Right cardiac atrium (tissue), 5 donors: ENCODE data around the gene PSG3. TPM values are rescaled to one million over a fixed set of nuclear protein-coding genes. Genes with fewer than 3 reads are reported as not detected.
"Not testable (repeated sequence)": the region's sequence is repeated elsewhere in the genome, so short reads cannot be mapped to it uniquely, and the experiment has no call there.

Experiments
- ATAC-seq, 2 donors: fragments of 200-7000 bp; cut with Tn5 transposase; one replicate each; pipeline versions ENCODE4 v1.8.0 to v1.9.1; 2020; ENCODE audit warnings: moderate library complexity in 2 of 2, mild to moderate bottlenecking in 1 of 2
- DNase-seq, 3 donors: peaks; one replicate each; pipeline ENCODE4 v3.0.0-alpha.2; 2020
- H3K27ac ChIP-seq: one replicate; pipeline ENCODE4 v1.5.1; 2013; ENCODE audit warnings: mild to moderate bottlenecking, low read length, control low read depth, moderate library complexity
- H3K27me3 ChIP-seq: one replicate; pipeline ENCODE4 v1.6.1; 2013; ENCODE audit not compliant: control insufficient read depth, insufficient read depth
- H3K4me1 ChIP-seq: one replicate; pipeline ENCODE4 v1.6.1; 2013; ENCODE audit warnings: low read length; ENCODE audit not compliant: control insufficient read depth, insufficient read depth
- H3K4me3 ChIP-seq: one replicate; pipeline ENCODE4 v1.5.1; 2013; ENCODE audit warnings: low read length, control low read depth
- H3K9me3 ChIP-seq: one replicate; pipeline ENCODE4 v1.6.1; 2013; ENCODE audit warnings: low read length; ENCODE audit not compliant: control insufficient read depth
- WGBS: extraction: QIAGEN DNeasy Blood & Tissue Kit; methylation state at CpG from one replicate; pipeline ENCODE4 v1.1.7; 2013; 5-methylcytosine and 5-hydroxymethylcytosine counted together
- intact Hi-C, 4 donors: fragments of 100-400 bp; cut with DNase I; formaldehyde crosslinking; loops; one replicate each; pipeline versions ENCODE4 v1.11.0 to v1.14.0; 2022 to 2023
- long read RNA-seq, 4 donors: library from polyadenylated mRNA; unstranded; transcript quantifications; one replicate each; pipeline ENCODE4 v2.0.0, GENCODE V29; 2020 to 2021
- polyA plus RNA-seq: library from polyadenylated mRNA; stranded (reverse); fragments of 200-250 nt; gene quantifications from one replicate; pipeline ENCODE4 v1.2.3, GENCODE V29; 2013
- total RNA-seq, 4 donors: library from RNA; stranded (reverse); fragmentation: NEBNext Ultra II Directional; extraction: Animal tissue kit (Norgen Biotek cat#: 25700); gene quantifications; one replicate each; pipeline ENCODE4 v1.2.1, GENCODE V29; 2021
- donor health status: healthy with polysubstance abuse.
- donor health status: DM: no; HTN: yes; CAD: no.
- donor health status: DM: no; HTN: no; CAD: no.
- donor health status: DM: no; HTN: yes; CAD: no; lungs with severe emphysema.
- donor health status: DM: yes; HTN: yes; CAD: no.

The PSG3 gene
- total RNA-seq (not detected), polyA plus RNA-seq (not detected)
- long read RNA-seq, donor 1, result 0 reads
- long read RNA-seq, donor 2, result 0 reads
- long read RNA-seq, donor 3, result 0 reads
- long read RNA-seq, donor 4, result 0 reads

- DNase-seq, H3K9me3 ChIP-seq, intact Hi-C loops, H3K4me3 ChIP-seq, H3K4me1 ChIP-seq, H3K27me3 ChIP-seq, ATAC-seq, H3K27ac ChIP-seq: not testable (repeated sequence)
- 61% methylated on average over 4 of the region's 4 CpGs for WGBS
Observed at GRCh38 chr19:42740381-42740780, at the start of gene PSG3. TSS of gene PSG3 (minus strand) at chr19:42740481. CDS start at chr19:42740384, 97 bp downstream.

DNA sequence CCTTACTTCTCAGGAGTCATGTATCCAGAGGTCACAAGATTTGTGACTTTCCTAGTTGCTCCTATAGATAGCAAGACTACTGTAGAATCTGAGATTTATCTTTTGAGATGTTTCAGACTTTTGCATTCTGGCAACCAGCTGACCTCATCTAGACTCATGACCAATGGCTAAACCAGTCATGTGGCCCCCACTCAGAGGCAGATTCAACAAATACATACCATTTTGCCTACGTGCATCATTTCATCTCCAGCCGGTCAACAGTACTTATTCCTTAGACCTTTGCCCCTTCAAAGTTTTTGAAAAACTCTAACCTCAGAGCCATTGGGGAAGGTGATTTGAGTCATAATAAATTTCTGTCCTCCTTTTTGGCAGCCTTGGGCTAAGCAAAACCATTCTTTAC, 48.5 kb upstream of the PSG3 start:
- intact Hi-C loops, H3K27ac ChIP-seq, DNase-seq, H3K9me3 ChIP-seq, H3K27me3 ChIP-seq, H3K4me3 ChIP-seq, H3K4me1 ChIP-seq, ATAC-seq: not testable (repeated sequence)
- WGBS, result 85% methylated on average over 2 of the region's 2 CpGs

DNA sequence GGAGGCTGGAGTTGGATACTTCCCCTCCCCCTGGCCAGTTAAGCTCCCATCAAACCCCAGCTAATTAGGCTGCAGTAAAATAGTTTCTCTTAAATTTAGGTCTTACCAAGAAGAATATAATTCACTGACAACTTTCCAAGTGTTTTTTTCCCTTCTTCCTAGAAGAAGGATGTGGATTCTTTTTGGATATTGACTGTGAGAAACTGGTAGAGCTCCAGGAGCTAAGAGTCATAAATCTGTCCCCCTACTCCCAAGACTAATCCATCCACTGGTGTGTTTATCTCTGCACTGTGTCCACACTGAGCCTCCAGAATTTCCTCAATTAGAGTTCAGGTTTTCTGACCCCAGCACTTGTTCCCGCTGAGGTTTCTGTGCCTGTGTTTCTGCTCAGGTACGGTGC, 47.5 kb upstream of the PSG3 start:
- DNase-seq, H3K9me3 ChIP-seq, H3K4me3 ChIP-seq, H3K27me3 ChIP-seq, H3K4me1 ChIP-seq, H3K27ac ChIP-seq, ATAC-seq, intact Hi-C loops: not testable (repeated sequence)
- WGBS, result 83% methylated on average over 2 of the region's 2 CpGs

DNA sequence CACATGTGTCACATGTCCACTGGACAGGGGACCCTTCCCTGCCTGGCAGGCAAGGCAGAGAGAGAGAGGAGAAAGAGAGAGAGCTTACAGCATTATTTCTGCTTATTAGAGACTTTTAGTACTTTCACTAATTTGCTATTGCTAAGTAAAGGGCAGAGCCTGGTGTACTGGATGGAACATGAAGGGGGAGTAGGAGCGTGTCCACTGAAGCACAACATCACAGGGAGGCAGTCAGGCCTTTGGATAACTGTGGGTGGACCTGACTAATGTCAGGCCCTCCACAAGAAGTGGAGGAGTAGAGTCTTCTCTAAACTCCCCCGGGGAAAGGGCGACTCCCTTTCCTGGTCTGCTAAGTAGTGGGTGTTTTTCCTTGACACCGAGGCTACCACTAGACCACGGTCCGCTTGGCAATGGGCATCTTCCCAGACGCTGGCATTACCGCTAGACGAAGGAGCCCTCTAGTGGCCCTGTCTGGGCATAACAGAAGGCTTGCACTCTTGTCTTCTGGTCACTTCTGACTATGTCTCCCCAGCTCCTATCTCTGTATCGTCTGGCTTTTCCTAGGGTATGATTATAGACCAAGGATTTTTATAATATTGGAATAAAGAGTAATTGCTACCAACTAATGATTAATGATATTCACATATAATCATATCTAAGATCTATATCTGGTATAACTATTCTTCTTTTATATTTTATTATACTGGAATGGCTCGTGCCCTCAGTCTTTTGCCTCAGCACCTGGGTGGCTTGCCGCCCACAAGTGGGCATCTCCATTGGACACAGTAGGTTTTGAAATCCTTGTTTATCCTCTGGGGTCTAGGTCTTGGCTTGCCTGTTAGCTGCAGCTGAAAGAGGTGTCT, 36.7 kb upstream of the PSG3 start:
- H3K27me3 ChIP-seq, H3K27ac ChIP-seq, H3K4me1 ChIP-seq, ATAC-seq, intact Hi-C loops, H3K4me3 ChIP-seq, H3K9me3 ChIP-seq: not testable (repeated sequence)
- 32% methylated on average over 12 of the region's 12 CpGs for WGBS
- DNase-seq, result peak; percentile 51 to 80 (median 62)

GRCh38 chr19:42774510-42775158, 34.4 kb upstream of the PSG3 start:
- intact Hi-C loops, H3K4me3 ChIP-seq, H3K27me3 ChIP-seq, H3K9me3 ChIP-seq, H3K4me1 ChIP-seq, ATAC-seq, H3K27ac ChIP-seq: not testable (repeated sequence)
- WGBS, result 59% methylated on average over 21 of the region's 21 CpGs
- peak in 1 of 3 donors; percentile 34 for DNase-seq

GRCh38 chr19:42767319-42767718, 27.0 kb upstream of the PSG3 start:
- H3K9me3 ChIP-seq, H3K4me3 ChIP-seq, DNase-seq, H3K27me3 ChIP-seq, intact Hi-C loops, ATAC-seq, H3K27ac ChIP-seq, H3K4me1 ChIP-seq: not testable (repeated sequence)
- WGBS, result 70% methylated on average over 8 of the region's 8 CpGs

- H3K4me3 ChIP-seq, H3K27me3 ChIP-seq, H3K9me3 ChIP-seq, ATAC-seq, H3K27ac ChIP-seq, intact Hi-C loops, H3K4me1 ChIP-seq: not testable (repeated sequence)
- WGBS, result 92% methylated on average over 12 of the region's 12 CpGs
- peak in 1 of 3 donors; percentile 30 for DNase-seq
Observed at GRCh38 chr19:42766871-42767270, 26.6 kb upstream of the PSG3 start.

- Histone ChIP-seq H3K27ac (no peak overlapping the region), H3K9me3 (no peaks in the 10 kb centered on the region), H3K4me3 (no peak overlapping the region), H3K4me1 (no peaks in the 10 kb centered on the region), H3K27me3 (no peaks in the 10 kb centered on the region)
- intact Hi-C loops, result no loop called here
- DNase-seq (no peak), ATAC-seq (no peak)
- 75% methylated on average over 3 of the region's 3 CpGs for WGBS
Observed at GRCh38 chr19:42764836-42765235, 24.6 kb upstream of the PSG3 start.

GRCh38 chr19:42762789-42763188, 22.5 kb upstream of the PSG3 start:
- H3K27ac ChIP-seq, result no peak overlapping the region
- no peaks in the 10 kb centered on the region for H3K4me1 ChIP-seq
- 91% methylated on average over 2 of the region's 2 CpGs for WGBS
- no peaks in the 10 kb centered on the region for H3K9me3 ChIP-seq
- ATAC-seq (no peak), DNase-seq (no peak)
- H3K27me3 ChIP-seq, result no peaks in the 10 kb centered on the region
- H3K4me3 ChIP-seq, result no peak overlapping the region
- intact Hi-C loops, result no loop called here

DNA sequence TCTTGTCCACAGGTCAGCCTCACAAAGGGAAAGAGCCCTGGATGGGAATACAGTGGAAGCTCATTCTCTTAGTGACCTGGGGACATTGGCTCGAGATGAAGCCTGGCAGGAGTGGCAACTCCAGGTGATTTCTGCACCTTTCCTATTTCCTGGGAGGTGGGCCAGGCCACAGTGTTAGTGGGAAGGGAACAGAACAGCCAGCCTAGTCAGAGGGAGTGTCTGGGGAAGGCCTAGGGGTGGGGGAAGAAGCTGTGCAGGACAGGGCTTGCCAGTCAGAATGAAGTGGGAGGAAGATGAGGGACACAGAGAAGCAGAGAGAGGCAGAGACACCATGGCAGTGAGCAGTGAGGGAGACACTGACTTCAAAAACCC, 21.6 kb upstream of the PSG3 start:
- H3K9me3 ChIP-seq, result not testable (repeated sequence)
- 85% methylated on average over 1 of the region's 1 CpG for WGBS

More for the DNA sequence above, 21.6 kb upstream of the PSG3 start:
- H3K27ac ChIP-seq, ATAC-seq, intact Hi-C loops, H3K4me1 ChIP-seq, H3K27me3 ChIP-seq, DNase-seq, H3K4me3 ChIP-seq: not testable (repeated sequence)
